GM19372 (cell line): ENCODE results near the gene FAM185A.
"Not testable (repeated sequence)": the region's sequence is repeated elsewhere in the genome, so short reads cannot be mapped to it uniquely, and the experiment has no call there.

Source experiments
- ATAC-seq: cut with Tn5 transposase; IDR thresholded peaks from one replicate; pipeline ENCODE4 v1.9.1; 2021; ENCODE audit warnings: mild to moderate bottlenecking, low read depth, moderate library complexity; ENCODE audit not compliant: unreplicated experiment

FAM185A gene

DNA sequence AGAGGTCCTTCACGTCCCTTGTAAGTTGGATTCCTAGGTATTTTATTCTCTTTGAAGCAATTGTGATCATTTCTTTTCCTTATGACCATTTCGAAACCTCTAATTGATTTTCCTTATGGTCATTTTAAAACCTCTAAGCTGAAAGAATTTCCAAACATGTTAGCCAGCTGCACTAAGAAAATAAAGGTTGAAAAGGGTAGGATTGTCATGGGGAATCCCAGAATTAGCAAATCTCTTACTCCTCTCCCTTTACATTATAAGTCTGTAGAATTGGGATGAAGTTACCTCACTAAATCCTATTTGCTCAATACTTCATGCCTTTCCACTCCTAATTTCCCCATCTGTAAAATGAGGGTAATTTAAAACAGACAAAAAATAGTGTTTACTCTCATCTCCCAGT is 79.5 kb downstream of the FAM185A start:
- no peak for ATAC-seq

DNA sequence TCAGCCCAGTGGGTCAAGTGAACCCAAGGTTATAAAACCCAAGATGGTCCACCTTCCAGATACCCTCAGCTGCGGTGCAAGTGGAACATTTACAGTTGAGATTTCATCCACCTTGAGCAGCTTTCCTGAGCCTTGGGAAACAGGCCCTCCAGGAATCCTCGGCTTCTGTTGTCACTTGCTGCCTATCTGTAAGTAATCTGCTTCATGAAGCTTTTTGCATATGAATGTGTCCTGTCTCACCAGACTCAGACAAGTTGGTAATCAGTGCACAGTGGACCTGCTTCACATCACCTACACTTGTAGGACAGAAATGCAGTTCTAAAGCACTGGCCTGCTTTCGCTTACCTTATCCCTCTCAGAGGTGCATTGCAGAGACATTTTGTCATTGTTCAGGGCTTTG is 80.3 kb downstream of the FAM185A start:
- ATAC-seq = no peak

- no peak for ATAC-seq
Measured at GRCh38 chr7:102830197-102830596, 81.4 kb downstream of the FAM185A start.

- no peak for ATAC-seq
Measured at GRCh38 chr7:102832674-102833073, 83.9 kb downstream of the FAM185A start.

DNA sequence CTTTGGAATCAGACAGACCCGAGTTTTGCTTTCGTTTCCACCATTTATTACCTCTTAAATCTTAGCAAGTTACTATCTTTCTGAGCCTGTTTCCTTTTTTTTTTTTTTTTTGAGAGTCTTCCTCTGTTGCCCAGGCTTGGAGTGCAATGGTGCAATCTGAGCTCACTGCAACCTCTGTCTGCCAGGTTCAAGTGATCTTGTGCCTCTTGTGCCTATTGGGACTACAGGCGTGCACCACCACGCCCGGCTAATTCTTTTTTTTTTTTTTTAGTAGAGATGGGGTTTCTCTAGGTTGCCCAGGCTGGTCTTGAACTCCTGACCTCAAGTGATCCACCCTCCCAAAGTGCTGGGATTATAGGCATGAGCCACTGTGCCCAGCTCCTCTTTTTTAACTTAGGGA is 84.5 kb downstream of the FAM185A start:
- no peak for ATAC-seq

- no peak for ATAC-seq
Measured at GRCh38 chr7:102834466-102834865, 85.7 kb downstream of the FAM185A start.

DNA sequence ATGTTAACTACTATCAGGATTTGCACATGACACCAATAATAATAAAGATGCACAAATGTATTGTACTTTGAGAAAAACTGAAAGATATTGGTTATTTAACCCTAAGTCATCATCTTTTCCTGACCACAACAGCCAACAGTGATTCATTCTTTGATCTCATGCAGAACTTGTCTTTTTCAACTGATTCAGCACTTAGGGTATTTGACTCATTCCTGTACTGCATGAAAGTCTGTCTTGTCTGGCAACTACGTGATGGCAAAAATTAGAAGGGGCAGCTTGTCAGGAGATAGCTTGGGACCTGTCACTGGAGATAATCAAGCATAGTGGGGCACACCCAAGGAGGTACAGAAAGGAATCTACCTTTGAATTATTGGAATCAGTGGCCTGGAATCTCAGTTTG is 86.2 kb downstream of the FAM185A start:
- peak; percentile 76 for ATAC-seq

DNA sequence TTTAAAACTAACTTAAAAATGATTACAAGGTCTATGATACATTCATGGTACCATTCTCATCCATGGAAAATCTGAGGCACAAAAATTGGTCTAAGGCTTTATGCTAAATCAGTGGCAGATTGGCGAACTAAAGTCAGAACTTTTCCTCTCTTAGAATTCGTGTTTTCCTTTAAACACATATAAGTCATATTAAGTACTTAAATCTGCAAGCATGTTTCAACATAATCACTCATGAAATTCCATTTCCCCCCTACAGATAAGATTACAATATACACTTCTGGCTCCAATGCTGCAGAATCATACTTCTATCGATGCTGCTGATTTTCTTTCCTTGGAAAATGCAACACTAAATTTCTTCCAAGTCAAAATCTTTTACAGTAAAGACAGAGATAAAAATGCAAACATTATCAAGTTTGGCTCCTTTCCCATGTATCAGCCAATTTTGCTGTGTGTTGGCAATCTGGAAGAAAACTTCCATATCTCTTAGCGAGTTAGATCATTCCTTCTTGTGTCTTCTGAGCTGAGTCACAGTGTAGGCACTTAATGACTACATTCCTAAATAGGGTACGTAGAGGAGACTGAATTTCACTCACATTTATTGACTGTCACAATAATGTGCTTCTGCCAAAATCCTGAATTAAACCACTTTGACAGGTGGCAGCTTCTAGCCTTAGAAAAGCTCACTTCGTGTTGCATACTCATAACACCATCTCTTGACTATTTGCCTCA is 87.6 kb downstream of the FAM185A start:
- ATAC-seq = no peak

DNA sequence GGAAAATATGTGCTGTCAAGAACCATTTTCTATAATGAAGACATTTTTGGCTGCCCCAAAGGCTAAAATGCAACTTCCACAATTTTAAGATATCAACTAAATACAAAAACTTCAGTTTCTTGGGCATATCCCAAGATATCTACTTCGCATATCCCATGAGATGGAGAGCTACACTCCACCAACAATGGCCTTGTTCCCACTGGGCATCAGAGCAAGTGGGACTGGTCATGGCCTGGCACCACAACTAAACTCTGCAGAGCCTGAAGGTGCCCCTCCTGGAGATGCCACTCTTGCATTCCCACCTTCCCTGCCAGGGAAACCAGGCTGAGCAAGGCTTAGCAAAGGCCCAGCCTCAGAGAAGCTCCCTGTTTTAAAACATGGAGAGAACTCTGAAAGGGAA is 88.2 kb downstream of the FAM185A start:
- ATAC-seq = no peak

- ATAC-seq = no peak
Measured at GRCh38 chr7:102837802-102838201, 89.0 kb downstream of the FAM185A start.

- ATAC-seq = not testable (repeated sequence)
Measured at GRCh38 chr7:102838572-102839101, 89.8 kb downstream of the FAM185A start.

- no peak for ATAC-seq
Measured at GRCh38 chr7:102840404-102840803, 91.6 kb downstream of the FAM185A start.

GRCh38 chr7:102841290-102841689 is 92.5 kb downstream of the FAM185A start:
- ATAC-seq = no peak

DNA sequence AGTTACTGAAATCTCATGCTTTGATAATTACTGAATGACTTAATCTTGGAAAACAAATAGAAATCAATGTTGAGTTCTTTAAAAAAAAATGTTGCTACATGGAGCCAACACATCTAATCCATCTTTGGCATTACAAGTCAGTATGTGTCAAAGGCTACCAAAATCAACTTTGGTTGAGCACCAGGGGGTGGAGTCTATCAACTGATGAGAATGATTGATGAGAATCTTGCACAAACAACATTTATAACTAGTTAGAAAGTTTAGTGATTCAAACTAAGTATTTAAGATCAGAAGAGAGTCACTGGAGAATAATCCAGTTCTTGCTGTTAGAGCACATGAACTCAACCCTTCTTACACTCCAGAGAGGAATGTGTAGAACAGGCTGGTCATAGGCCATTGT is 93.5 kb downstream of the FAM185A start:
- no peak for ATAC-seq

DNA sequence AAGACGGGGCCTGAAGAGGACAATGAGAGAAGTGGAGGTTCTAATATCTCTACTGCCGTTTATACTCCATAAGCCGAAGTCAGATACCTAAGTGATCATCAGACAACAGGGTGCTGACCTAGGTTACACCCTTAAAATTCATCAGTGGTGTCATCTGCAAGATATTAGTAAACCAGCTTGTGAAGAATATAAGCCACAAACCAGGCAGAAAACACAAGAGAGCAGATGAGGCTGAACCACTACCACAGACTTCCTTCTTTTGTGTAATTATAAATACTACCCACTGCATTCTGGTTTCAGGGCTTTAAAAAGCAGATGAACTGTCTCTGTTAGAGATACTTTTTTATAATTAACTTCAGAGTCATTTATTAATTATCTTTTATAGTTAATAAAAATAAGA is 95.1 kb downstream of the FAM185A start:
- peak; percentile 78 for ATAC-seq

GRCh38 chr7:102845346-102845745 is 96.5 kb downstream of the FAM185A start:
- ATAC-seq = no peak

- ATAC-seq = no peak
Measured at GRCh38 chr7:102849079-102849478, 100.3 kb downstream of the FAM185A start.

GRCh38 chr7:102849538-102849937 is 100.7 kb downstream of the FAM185A start:
- ATAC-seq = no peak

GRCh38 chr7:102856036-102856435 is 107.2 kb downstream of the FAM185A start:
- no peak for ATAC-seq
